ENCODE data around the gene INTS2.

Gene INTS2

GRCh38 chr17:61842899-61843298 is 84.9 kb downstream of the INTS2 start:
- Histone ChIP-seq H3K27ac (replicated peaks) (no peak overlapping the region), H3K4me3 (replicated peaks; ENCODE audit: insufficient read depth, low read length) (no peak overlapping the region), H3K27me3 (ENCODE audit: insufficient read depth, poor library complexity, severe bottlenecking) (no peaks in the 10 kb centered on the region)
- TF ChIP-seq REST (IDR thresholded peaks at IDR 0.05; ENCODE audit: insufficient replicate concordance, low read depth) = no peak
- TF ChIP-seq GABPA (IDR thresholded peaks at IDR 0.05; ENCODE audit: low read depth) = no peak
- TF ChIP-seq CTCF (IDR thresholded peaks at IDR 0.05; ENCODE audit: insufficient read depth, low read length) = no peak
- TF ChIP-seq POLR2AphosphoS5 (IDR thresholded peaks at IDR 0.05; ENCODE audit: low read depth) = no peak
- no peak for TF ChIP-seq SPI1 (IDR thresholded peaks at IDR 0.05; ENCODE audit: borderline replicate concordance, low read depth)
- DNase-seq (ENCODE audit: low read depth in 1 of 2, low spot score in 1 of 2) = no peak

- no peak for DNase-seq (ENCODE audit: low read depth in 1 of 2, low spot score in 1 of 2)
- Histone ChIP-seq H3K27me3 (ENCODE audit: insufficient read depth, poor library complexity, severe bottlenecking) (no peaks in the 10 kb centered on the region), H3K4me3 (replicated peaks; ENCODE audit: insufficient read depth, low read length) (no peak overlapping the region), H3K27ac (replicated peaks) (no peak overlapping the region)
- TF ChIP-seq GABPA (IDR thresholded peaks at IDR 0.05; ENCODE audit: low read depth) (no peak), REST (IDR thresholded peaks at IDR 0.05; ENCODE audit: insufficient replicate concordance, low read depth) (no peak), CTCF (IDR thresholded peaks at IDR 0.05; ENCODE audit: insufficient read depth, low read length) (no peak), POLR2AphosphoS5 (IDR thresholded peaks at IDR 0.05; ENCODE audit: low read depth) (no peak), SPI1 (IDR thresholded peaks at IDR 0.05; ENCODE audit: borderline replicate concordance, low read depth) (no peak)
Measured at GRCh38 chr17:61839300-61839786, 88.4 kb downstream of the INTS2 start.

GRCh38 chr17:61837175-61838051 is 90.4 kb downstream of the INTS2 start:
- H3K27ac ChIP-seq (replicated peaks) = no peak overlapping the region
- DNase-seq (ENCODE audit: low read depth in 1 of 2, low spot score in 1 of 2) = peak; percentile 14 to 50
- no peak overlapping the region for H3K4me3 ChIP-seq (replicated peaks; ENCODE audit: insufficient read depth, low read length)
- TF ChIP-seq GABPA (IDR thresholded peaks at IDR 0.05; ENCODE audit: low read depth) = no peak
- peak; percentile 34 for TF ChIP-seq CTCF (IDR thresholded peaks at IDR 0.05; ENCODE audit: insufficient read depth, low read length)
- no peaks in the 10 kb centered on the region for H3K27me3 ChIP-seq (ENCODE audit: insufficient read depth, poor library complexity, severe bottlenecking)
